HG03432 (cell line): Measurements from ENCODE around the gene SEMA3A.

Source experiments
- ATAC-seq: cut with Tn5 transposase; IDR thresholded peaks from one replicate; pipeline ENCODE4 v1.9.1; 2021; ENCODE audit warnings: mild to moderate bottlenecking, moderate library complexity; ENCODE audit not compliant: unreplicated experiment

Gene SEMA3A

GRCh38 chr7:84196084-84196503, 1.5 kb upstream of the SEMA3A start:
- no peak for ATAC-seq

GRCh38 chr7:84195295-84196060, 889 bp upstream of the SEMA3A start:
- ATAC-seq = no peak

GRCh38 chr7:84193747-84194146, 842 bp downstream of the SEMA3A start:
- ATAC-seq = no peak

GRCh38 chr7:84191842-84192241, 2.7 kb downstream of the SEMA3A start:
- no peak for ATAC-seq

- no peak for ATAC-seq
Observed at GRCh38 chr7:84191261-84191660, 3.3 kb downstream of the SEMA3A start.

GRCh38 chr7:84190016-84190705, 4.4 kb downstream of the SEMA3A start:
- ATAC-seq = no peak

GRCh38 chr7:84188786-84189405, 5.7 kb downstream of the SEMA3A start:
- ATAC-seq = no peak

GRCh38 chr7:84187813-84188510, 6.6 kb downstream of the SEMA3A start:
- peak; percentile 40 for ATAC-seq

GRCh38 chr7:84187087-84187805, 7.3 kb downstream of the SEMA3A start:
- ATAC-seq = no peak

GRCh38 chr7:84183741-84184140, 10.8 kb downstream of the SEMA3A start:
- no peak for ATAC-seq

GRCh38 chr7:84182301-84182700, 12.3 kb downstream of the SEMA3A start:
- no peak for ATAC-seq

- peak; percentile 48 for ATAC-seq
Observed at GRCh38 chr7:84181628-84182027, 13.0 kb downstream of the SEMA3A start.

GRCh38 chr7:84177758-84178412, 16.7 kb downstream of the SEMA3A start:
- ATAC-seq = no peak

GRCh38 chr7:84176716-84177115, 17.9 kb downstream of the SEMA3A start:
- no peak for ATAC-seq

GRCh38 chr7:84175461-84175860, 19.1 kb downstream of the SEMA3A start:
- ATAC-seq = no peak

GRCh38 chr7:84170646-84171045, 23.9 kb downstream of the SEMA3A start:
- ATAC-seq = no peak

- ATAC-seq = no peak
Observed at GRCh38 chr7:84162584-84162983, 32.0 kb downstream of the SEMA3A start.

- ATAC-seq = no peak
Observed at GRCh38 chr7:84162125-84162524, 32.5 kb downstream of the SEMA3A start.

- no peak for ATAC-seq
Observed at GRCh38 chr7:84161398-84161797, 33.2 kb downstream of the SEMA3A start.

GRCh38 chr7:84159435-84159834, 35.2 kb downstream of the SEMA3A start:
- ATAC-seq = no peak
